HG03469 (cell line): Measurements from ENCODE around the gene P2RX4.
"Not testable (repeated sequence)": the region's sequence is repeated elsewhere in the genome, so short reads cannot be mapped to it uniquely, and the experiment has no call there.

Experiments used
- ATAC-seq: cut with Tn5 transposase; IDR thresholded peaks from one replicate; pipeline ENCODE4 v1.9.1; 2021; ENCODE audit warnings: mild to moderate bottlenecking, moderate library complexity, moderate number of reproducible peaks; ENCODE audit not compliant: unreplicated experiment

The P2RX4 gene

DNA sequence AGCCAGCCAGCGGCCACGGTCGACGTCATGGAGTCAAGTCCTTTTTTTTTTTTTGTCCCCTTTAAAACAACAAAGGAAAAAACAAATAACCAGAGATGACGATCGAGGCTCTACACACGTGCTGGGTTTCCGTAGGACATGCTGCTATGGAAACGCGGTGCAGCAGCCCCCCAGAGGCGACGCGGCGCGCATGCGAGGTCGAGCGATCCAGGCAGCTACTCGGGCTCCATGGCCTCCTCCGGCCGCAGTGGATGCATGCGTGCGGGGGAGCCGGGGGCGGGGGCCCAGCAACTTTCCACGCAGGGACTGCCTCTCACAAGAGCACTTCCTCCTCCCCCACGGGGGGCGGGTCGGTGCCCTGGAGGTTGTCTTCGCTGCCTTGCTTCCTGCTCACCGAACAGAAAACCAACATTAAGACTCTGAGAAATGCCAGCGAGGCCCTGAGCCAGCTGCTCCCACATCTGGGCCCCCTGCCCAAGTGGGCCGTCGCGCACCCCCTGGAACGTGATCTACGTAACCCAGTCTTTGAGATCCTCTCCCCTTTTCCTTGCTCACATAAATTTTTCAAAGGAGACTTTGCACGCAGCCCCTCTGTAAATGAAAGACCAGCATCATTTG, 30.7 kb downstream of the P2RX4 start:
- no peak for ATAC-seq

DNA sequence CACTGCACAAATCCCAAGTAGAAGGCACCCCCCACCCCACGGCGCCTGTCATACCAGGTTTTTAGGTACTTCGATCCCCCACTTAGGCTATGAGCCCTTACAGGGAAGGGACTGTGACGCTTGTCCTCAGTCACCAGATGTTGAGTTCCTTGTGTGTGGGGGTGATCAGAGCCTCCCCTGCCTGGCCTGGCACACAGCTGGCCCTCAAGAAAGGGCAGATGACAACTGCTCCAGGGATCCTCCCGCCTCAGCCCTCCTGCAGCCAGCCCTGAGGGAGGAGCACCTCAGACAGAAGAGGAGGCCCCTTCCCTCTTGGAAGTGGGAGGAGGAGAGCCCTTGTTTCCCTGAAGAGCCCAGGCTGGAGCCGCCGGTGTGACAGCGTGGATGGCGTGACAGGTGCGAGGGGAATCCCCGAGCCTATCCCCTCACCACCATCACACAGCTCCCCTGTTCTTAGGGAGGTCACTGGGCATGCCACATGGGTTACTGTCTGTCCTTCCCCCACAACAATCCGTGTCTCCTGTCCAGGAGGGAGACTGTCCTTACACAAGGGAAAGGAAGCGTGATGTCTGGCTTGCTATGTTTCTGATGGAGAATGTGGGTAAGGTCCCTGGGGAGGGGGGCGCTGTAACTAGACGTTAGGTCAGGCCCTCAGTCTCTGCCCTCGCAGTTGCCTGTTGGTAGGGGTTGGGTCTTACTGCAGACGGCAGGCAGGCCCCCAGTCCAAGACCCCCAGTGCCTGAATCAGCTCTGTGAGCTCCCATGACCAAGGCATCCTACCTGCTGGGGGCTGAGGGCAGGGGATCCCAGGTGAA, 31.4 kb downstream of the P2RX4 start:
- ATAC-seq: no peak

DNA sequence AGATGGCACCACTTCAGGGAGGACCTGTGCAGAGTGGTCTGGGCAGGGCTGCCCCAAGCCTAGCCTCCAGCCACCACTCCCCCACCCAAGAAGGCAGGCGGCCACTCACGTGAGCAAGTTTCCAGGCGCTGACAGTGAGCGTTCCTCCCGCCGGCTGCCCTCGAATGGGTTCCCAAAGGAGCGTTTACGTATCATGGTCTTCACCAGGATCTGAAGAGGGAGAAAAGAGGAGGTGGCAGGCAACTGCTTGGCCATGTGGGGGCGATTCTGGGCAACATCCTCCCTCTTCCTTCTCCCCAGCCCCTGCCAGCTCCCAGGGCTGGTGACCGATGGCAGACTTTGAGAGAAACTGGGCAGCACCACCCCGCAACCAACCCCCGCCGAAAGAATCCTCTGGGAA, 35.1 kb downstream of the P2RX4 start:
- no peak for ATAC-seq

DNA sequence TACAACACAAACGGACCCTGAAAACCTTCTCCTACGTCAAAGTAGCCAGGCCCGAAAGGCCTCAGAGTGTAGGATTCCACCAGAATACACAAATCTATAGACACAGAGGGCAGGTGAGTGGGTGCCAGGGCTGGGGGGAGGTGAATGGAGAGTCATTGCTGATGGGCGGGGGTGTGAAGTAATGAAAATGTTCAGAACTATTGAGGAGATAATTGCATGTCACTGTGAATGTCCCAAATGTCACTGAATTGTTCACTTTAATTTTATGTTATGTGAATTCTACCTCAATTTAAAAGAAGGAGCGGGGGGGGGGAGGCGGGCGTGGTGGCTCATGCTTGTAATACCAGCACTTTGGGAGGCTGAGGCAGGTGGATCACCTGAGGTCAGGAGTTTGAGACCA, 36.0 kb downstream of the P2RX4 start:
- no peak for ATAC-seq

DNA sequence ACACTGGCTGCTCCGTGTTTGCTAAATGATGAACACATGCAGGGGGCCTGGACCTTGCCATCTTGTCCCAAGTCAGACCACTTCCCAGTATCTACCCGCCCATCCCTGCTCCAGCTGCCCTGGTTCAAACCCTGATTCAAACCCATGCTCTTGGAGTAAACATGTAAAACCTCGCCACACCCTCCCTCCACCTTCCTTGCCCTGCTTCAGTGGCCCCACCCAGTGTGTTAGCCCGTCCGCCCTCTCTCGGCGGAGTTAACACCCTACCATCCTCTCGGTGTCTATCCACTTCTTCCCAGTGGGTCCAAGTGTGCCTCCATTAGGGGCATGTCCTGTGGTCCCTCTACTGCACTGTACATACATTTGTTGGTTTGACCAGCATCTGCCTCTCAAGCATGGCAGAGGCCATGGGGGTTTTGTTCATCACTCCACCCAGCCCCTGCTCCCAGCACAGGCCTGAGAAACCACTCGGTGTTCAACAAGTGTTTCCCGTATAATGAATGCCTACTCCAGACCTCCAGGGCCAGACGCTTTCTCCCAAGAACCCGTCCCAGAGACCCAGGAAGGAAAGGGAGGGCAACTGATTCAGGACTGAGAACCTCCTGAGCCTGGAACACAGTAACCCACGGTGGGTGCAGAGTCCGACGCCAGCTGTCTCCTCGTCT, 37.1 kb downstream of the P2RX4 start:
- no peak for ATAC-seq

DNA sequence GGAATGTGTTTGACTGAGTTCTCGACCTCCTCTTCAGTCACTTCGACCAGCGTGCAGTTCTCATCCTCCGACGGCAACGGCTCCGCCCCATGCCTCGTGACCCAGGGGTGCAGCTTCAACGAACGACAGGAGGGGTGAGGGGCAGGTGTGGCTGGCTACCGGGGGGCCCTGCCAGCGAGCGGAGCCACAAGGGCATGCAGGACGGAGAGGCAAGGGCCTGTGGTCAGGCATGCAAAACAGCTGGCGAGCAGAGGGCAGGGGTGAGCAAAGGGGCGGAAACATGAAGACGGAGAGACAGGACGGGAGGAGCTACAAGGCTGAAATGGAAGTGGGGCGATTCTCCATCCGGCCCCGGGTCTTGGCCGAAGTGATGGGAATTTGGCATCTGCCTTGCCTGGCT, 38.7 kb downstream of the P2RX4 start:
- no peak for ATAC-seq

DNA sequence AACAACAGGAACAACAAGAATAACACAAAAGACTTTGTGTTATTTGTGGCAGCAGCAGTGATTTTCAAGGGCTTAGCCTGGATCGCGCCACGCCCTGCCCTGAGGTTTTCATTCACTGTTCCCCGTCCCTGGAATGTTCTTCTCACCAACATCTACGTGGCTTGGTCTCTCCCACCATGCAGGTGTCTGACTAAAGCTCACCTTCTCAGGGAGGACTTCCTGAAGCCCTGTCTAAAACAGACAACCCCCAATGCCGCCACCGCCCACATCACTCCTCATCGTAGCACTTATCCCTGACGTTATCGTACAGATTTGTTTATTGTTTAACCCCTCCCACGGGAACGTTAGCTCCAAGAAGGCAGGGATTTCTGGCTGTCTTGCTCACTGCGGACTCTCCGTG, 40.4 kb downstream of the P2RX4 start:
- no peak for ATAC-seq

DNA sequence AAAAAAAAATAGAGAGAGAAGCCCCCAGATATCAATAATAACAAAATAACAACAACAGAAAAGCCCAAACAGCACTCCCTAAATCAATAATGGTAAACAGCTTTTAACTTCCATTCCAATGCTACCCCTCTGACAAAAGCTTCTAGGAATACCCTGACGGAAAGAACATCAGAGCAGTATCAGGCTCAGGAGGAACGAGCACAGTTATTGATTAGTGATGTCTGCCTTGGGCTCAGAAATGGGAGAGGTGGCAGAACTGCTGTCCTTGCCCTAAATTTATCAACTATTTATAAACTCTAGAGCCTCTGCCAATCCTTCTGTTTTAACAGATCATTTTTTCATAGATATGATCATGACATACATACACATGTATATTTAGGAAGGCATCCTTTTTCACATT, 41.9 kb downstream of the P2RX4 start:
- no peak for ATAC-seq

DNA sequence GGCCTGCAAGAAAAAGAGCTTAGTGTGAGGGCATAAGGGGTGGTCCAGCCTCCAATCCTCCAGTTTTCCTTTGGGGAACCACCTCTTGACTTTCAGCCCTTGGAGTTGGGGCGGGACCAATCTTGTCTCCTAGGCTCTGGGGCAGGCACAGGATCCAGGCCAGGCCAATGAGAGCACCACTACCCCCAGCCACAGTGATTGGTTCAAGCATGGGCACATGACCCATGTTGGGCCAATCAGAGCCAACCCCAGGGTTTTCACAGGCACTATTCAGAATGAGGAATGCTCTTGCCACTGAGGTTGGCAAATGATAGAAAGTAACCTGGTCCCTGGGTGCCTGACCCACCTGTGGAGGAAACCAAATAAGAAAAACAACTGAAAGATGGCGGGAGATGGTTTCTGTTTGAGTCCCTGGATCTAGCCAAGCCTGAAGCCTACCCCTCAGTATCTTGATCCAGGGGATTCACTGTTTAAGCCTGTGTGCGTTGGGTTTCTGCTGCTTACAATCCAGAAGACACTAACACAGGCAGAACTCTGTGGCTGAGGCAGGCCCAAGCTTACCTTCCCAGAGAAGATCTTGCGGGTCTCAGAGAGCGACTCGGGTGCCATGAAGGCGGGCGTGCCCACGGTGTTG, 42.9 kb downstream of the P2RX4 start:
- no peak for ATAC-seq

DNA sequence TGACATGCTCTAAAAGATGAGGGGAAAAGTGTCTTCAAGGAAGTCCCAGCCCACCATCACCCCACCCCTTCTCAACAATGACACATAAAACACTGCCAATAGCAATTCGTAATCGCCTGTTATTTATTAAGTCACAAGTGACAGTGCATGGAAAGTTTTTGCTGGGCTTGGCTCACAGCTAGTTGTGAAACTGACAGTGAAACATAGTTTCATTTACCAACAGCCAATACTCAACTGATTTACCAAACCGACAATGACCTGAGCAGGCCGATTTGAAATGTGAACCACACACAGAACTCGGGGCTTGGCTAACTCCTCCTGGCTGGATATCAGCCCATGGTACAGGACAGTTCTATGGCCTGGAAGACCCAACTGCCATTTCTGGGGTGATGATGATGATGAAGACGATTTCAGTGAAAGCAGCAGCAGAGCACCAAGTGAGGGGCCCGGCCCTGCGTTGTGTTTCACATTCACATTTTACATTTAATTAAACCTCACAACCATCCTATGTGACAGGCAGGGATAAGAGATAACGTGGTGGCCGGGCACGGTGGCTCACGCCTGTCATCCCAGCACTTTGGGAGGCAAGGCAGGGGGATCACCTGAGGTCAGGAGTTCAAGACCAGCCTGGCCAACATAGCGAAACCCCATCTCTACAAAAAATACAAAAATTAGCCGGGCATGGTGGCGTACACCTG, 43.9 kb downstream of the P2RX4 start:
- no peak for ATAC-seq

DNA sequence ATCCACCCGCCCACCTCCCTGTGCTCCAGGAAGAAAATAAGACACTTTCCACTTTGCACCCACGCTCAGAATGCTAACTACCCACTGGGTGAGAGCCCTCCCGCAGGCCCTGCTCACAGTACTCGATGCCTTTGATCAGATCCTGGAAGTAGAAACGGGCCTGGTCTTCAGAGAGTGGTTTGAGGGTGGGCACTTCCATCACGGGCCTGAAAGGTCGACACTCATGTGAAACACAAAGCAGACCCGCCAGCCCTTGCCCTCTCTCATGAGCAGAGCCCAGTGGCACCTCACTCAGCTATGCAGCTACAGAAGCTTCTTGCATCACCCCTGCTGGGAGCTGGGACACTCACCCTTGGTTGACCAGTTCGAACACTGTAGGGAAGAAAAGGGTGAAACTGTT, 45.5 kb downstream of the P2RX4 start:
- no peak for ATAC-seq

DNA sequence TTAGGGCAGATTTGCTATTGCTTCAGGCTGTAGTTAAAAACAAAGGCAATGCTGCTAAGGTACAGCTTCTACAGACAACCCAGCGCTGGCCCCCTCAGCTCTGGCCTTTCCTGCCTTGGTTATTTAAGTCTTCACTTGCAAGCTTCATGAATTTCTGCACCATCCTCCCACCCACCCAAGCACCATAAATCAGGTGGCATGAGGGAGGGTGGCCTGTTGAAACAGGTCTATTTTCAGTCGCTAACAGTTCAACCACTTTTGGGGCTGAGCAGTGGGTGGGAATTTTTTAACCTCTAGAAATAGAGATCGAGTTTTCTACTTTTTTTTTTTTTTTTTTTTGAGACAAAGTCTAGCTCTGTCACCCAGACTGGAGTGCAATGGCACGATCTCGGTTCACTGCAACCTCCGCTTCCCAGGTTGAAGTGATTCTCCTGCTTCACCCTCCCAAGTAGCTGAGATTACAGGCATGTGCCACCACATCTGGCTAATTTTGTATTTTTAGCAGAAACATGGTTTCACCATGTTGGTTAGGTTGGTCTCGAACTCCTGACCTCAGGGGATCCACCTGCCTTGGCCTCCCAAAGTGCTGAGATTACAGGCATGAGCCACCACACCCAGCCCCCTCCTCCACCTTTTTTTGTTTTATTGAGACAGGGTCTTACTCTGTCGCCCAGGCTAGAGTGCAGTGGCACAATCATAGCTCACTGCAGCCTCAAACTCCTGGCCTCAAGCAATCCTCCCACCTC, 47.9 kb downstream of the P2RX4 start:
- ATAC-seq: not testable (repeated sequence)

DNA sequence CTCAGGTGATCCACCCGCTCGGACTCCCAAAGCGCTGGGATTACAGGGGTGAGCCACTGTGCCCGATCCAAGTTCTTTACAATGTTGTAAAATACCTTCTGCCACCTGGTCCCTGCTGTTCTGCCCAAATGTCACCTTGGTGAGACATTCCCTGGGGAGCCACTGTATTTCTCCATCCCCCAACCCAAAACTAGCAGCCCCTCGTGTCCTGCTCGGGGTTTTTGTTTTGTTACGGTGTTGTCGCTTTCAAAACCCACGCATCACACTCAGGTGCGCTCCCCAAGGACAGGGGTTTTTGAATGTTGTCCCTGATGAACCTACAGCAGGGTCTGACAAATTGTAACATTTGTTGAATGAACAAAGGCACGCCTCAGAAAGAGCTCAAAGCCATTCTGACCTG, 49.1 kb downstream of the P2RX4 start:
- ATAC-seq: no peak

DNA sequence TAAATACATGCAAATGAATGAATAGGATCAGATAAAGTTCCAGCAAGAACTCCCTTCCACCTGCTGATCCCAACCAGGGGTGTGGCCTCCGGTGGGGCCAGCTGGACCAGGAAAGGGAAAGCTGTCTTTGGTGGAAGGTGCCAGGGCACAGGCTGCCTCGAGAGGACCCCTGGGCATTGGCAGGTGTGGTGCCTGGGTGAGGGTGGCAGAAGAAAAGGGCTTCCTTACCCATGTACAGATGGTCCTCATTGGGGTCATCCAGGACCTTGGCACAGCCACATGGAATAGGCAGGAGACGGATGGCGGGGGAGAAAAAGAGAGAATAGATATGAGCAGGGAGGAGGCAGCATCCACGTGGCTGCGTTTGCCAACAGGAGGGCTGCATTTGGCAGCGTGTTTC, 50.2 kb downstream of the P2RX4 start:
- ATAC-seq: no peak

DNA sequence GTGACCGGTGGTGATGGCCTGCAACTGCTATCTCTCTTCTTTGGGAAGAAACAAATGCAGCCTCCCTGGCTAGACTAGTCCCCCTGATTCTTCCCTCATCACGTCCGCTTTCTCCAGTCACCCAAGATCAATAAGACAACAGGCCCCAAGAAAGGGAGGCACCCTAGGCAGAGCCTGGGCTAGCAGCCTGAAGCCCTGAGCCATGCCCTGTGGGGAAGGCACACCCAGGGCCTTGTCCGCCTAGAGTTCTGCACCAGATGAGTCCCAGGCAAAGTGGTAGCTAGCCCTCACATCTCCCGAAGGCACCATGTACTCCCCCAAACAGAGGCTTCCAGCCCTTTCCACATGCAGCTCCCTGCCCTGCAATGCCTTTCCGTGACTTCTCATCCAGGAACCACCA, 51.5 kb downstream of the P2RX4 start:
- no peak for ATAC-seq

DNA sequence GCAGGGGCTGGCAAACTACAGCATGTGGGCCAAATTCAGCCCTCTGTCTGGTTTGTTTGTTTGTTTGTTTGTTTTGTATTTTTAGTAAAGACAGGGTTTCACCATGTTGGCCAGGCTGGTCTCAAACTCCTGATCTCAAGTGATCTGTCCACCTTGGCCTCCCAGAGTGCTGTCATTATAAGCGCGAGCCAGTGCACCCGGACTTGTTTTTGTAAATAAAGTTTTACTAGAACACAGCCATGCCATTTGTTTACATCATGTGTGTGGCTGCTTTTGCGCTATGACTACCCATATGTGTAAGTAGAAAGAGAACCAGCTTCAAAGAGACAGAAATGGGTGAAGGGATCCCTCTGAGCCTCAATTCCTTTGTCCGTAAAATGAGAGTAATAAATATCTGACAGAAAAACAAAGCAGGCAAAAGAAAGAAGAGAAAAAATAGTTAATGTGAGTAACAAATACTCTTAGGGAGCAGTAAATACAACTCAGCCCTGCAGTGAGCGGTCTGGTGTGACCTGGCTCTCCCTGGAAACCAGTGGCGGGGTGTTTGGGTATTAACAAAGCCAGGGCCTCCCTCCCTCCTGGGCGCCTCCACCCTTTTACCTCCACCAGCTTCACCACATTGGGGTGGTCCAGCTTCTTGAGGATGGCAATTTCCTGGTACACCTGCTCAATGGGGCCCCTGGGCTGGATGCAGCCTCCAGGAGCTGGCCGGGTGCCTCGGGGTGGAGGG, 53.4 kb downstream of the P2RX4 start:
- no peak for ATAC-seq

DNA sequence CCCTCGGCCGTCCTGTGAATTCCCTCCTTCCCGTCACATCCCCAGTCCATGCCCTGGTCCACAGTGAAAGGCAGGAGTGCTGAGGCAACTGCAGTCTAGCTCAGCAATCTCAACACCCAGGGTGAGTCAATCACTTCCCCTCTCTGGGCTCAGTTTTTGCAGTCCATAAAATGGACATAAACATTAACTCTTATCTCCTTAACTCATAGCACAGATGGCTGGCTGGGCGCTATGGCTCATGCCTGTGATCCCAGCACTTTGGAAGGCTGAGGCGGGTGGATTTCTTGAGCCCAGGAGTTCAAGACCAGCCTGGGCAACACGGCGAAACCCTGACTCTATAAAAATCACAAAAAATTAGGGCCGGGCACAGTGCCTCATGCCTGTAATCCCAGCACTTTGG, 54.2 kb downstream of the P2RX4 start:
- ATAC-seq: no peak

DNA sequence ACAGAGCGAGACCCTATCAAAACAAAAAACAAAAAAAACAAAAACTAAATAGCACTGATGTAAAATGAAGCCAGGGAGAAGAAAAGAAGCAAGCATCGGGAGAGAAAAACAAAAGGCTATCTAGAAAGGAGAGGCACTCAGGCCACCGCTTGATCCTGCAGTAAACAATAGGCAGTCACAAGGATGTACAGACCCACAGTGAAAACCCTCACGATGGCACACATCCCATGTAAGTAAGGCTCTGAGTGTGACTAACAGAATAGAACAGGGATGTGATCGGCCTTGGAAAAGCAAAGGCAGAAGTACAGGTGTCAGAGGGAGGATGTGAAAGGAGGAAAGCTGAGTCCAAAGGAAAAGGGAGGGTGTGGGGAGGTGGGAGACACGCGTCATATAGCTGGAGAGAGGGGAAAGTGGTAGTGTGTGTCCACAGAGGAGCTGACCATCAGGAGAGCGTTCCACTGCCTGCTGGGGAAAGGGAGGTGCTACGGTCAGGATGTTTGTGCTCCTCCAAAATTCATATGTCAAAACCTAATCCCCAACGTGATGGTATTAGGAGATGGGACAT, 55.1 kb downstream of the P2RX4 start:
- ATAC-seq: no peak

DNA sequence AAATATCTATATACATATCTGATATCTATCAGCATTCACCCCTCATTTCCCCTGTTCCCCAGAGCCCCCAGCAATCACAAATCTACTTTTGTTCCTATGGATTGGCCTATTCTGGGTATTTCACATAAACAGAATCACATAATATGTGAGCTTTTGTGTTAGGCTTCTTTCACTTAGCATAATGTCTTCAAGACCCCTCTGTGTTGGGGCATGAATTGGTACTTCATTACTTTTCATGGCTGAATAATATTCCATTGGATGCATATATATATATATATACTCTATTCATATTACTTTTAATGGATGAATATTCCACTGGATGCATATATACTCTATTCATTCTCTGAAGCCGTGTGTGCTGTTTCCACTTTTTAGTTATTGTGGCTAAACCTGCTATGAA, 57.9 kb downstream of the P2RX4 start:
- ATAC-seq: no peak
